Hepatic stellate cell (primary cell): Measurements from ENCODE around the gene OGG1.

Experiments used
- DNase-seq: peaks from one replicate; pipeline ENCODE4 v3.0.0; 2011; ENCODE audit warnings: low spot score

OGG1 gene

DNA sequence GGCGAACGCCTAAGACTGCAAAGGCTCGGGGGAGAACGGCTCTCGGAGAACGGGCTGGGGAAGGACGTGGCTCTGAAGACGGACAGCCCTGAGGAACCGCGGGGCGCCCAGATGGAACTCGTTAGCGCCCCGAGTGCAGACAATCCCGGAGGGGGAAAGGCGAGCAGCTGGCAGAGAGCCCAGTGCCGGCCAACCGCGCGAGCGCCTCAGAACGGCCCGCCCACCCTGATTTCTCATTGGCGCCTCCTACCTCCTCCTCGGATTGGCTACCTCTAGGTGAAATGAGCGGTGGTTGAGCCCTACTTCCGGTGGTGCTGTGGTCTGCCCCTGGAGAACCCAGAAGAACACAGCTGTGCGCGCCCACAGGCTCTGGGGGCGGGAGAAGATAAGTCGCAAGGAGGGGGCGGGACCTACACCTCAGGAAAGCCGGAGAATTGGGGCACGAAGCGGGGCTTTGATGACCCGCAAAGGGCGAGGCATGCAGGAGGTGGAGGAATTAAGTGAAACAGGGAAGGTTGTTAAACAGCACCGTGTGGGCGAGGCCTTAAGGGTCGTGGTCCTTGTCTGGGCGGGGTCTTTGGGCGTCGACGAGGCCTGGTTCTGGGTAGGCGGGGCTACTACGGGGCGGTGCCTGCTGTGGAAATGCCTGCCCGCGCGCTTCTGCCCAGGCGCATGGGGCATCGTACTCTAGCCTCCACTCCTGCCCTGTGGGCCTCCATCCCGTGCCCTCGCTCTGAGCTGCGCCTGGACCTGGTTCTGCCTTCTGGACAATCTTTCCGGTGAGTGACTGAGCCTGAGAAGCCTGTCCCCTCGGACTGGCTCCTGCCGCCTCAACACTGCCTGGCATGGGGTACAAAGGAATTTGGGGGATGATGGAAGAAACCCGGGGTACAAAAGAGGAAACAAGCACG, at the start of gene OGG1:
TSS of gene OGG1 (plus strand) at position 308 of the 911 bp plus-strand sequence. CDS start at position 643, 335 bp downstream.
- peak; percentile 100 for DNase-seq

DNA sequence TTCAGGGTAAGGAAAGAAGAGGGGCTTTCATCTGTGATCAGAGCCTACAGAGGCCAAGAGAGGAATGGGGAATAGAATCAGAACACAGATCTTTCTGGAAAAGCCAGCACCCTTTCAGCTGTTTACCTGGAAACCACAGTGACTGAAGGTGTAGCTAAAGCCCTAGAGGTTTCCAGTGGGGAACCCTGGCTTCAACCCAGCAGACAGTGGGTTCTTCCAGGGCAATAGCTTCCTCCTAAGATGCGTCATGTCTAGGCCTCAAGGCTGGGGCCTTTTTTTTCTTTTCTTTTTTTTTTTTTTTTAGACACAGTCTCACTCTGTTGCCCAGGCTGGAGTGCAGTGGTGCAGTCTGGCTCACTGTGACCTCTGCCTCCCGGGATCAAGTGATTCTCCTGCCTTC, 49.2 kb upstream of the OGG1 start:
- DNase-seq: no peak

DNA sequence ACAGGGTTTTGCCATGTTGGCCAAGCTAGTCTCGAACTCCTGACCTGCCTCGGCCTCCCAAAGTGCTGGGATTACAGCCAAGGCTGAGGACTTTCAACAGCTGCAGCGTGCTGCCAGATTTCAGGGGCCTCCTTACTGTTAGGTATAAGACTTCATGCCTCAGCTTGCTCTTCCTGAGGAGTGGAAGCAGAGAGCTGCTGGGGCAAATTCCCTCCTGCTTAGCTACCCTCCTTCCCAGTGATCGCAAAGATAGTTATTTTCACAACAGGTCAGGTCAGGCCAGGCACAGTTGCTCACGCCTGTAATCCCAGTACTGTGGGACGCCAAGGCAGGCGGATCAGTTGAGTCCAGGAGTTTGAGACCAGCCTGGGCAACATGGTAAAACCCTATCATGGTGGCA, 48.7 kb upstream of the OGG1 start:
- DNase-seq: no peak

DNA sequence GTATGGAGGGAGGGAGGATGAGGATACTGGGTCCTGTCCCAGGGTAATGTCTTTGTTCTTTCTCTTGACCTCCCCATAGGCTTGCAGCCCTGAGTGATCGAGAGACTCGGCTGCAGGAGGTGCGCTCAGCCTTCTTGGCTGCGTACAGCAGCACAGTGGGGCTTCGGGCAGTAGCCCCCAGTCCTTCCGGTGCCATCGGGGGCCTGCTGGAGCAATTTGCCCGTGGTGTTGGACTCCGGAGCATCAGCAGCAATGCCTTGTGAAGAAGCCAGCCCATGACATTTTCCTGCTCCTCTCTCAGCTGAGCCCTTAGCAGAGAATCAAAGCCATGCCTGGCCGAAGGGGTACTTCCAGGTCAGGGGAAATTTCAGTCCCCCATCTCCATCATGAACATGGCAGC, 48.0 kb upstream of the OGG1 start:
- no peak for DNase-seq

DNA sequence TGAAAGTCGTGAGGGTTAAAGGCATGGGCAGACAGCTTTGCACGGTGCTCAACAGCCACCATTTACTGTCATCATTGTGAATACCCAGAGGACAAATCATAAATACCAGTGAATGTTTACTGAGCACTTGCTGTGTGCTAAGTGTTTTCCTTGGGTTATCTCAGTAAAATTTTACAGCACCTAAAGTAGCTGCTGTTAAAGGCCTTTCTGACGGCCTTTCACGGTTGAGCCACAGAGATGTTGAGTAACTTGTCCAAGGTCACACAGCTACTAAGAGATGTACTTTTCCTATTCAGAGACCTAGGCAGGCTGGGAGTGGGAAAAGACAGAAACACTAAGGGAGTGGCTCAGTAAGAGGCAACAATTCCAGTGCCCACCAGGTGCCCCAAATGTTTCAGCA, 46.5 kb upstream of the OGG1 start:
- DNase-seq: no peak

DNA sequence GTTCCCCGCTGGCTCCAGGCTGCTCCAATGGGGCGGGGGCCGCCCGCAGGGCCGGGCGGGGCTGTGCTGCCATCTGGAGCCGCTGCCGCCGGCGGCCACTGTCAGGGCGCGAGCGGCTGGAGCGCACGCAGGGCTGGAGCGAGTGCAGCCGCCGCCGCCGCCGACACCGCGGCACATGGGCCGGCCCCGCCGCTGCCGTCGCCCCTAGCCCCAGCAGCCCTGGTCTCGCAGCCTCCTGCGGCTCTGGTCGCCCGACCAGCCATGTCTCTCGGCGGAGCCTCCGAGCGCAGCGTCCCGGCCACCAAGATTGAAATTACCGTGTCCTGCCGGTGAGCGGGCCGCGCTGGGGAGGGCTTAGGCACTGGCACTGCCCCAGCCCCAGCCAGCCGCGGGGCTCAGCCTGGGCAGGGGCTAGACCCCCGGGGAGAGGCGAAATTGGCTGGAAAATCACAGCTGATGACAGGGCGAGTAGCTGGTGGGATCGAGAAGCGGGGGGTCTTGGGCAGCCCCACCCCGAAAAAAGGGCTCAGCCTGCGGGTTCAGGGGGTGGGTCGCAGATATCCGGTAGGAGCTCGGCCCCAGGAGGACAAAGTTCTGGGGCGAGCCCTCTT, 45.9 kb upstream of the OGG1 start, which contains the start of gene CPNE9:
TSS of gene CPNE9 (plus strand) at position 98 of the 611 bp plus-strand sequence. CDS start at position 262, 164 bp downstream.
- no peak for DNase-seq

DNA sequence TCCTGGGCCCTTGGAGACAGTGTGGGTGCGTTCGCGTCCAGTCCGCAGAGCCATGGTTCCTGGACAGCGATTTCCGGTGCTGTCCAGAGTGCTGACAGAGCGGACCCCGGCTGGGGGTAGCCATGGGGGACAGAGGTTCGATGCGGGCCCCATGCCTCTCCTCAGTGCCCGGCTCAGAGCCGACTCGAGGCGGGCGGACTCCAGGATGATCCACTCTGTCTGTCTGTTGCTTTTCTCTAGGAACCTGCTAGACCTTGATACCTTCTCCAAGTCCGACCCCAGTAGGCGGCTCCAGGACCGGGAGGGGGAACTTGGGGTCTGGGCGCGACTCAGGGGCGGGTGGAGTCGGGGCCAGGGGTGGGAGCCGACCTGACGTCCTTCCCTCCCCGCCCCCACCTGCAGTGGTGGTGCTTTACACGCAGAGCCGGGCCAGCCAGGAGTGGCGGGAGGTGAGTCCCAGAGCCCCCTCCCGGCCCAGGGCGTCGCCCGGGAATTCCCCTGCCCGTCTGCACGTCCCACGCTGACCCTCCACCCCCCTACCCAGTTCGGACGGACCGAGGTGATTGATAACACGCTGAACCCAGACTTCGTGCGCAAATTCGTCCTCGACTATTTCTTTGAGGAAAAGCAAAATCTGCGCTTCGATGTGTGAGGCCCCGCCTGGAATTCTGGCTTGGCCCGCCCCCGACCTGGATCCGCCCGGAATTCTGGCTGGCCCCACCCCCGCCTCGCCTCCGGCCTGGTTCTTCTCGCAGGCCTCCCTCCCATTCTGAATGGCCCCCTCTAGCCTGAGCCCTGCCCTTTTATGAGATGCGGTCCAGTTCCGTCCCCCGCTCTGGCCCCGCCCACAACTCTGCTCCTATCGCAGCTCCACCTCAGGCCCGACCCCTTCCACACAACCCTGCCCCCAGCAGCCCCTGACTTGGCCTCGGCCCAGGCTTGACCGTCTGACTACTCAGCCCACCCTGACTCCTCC, 45.1 kb upstream of the OGG1 start:
- peak; percentile 65 for DNase-seq

DNA sequence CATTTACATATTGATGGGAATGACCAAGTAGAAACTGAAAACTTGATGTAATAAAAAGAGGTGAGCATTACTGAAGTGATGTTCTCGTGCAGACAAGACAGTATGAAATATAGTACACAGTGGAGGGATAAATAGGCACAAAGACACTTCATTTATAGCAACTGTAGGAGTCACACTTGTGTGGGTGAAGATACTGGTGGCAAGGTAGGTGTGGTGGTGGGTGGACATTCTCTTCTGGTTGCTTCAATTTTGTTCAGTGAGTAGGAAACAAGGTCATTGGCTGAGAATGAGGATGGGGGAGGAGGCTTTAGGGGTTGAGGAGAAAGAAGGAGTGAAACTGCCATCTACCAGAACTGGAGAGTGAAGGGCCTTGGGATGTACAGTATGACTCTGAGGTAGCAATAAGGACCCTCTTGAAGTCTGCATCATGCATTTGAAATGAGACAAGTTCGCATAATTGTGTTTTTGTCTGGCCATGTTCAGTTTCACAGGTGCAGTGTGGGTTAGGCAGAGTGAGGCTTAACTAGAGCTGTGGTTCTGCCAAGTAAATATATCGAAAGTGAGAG, 39.5 kb upstream of the OGG1 start:
- no peak for DNase-seq

DNA sequence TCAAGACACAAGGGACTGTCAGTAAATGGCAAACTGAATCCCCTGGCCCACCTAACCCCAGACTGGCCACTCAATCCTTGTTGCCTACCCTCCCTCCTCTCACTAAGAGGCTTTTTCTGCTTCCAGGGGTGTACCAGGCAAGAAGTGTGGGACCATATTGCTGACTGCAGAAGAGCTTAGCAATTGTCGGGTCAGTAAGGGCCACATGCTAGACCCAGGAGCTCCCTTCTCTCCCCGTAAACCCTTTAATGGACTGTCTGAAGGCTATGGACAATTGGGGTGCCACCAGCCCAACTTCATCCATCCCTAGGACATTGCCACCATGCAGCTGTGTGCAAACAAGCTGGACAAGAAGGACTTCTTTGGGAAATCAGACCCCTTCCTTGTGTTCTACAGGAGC, 37.3 kb upstream of the OGG1 start:
- DNase-seq: no peak

DNA sequence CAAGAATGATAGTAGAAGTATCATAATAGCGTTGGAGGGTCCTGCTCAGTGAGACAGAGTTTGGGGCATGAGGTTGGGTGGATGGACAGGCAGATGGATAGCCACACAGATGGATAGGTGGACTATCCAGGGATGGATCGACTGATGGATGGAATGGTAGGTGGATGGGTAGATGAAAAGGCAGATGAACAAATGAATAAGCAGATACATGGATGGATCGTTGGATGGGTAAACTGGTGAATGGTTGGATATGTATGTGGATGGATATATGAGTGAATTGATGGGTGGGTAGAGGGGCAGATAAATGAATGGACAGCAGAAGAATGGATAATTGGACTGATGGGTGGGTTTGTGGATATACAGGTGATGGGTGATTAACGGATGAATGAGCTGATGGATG, 36.6 kb upstream of the OGG1 start:
- no peak for DNase-seq

DNA sequence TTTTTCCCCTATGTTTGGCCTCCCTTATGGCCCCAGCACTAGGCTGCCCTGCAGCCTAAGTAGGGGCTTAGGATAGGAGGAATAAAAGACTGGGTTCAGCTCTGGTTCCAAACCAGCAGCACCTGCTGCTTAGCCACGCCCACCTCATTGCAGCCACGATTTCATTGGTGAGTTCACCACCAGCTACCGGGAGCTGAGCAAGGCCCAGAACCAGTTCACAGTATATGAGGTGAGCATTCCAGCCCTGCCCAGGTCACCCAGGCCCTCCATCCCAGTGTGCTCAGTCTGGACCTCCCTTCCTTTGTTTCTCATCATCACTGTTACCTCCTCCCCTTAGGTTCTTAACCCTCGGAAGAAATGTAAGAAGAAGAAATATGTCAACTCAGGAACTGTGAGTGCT, 34.6 kb upstream of the OGG1 start:
- no peak for DNase-seq

DNA sequence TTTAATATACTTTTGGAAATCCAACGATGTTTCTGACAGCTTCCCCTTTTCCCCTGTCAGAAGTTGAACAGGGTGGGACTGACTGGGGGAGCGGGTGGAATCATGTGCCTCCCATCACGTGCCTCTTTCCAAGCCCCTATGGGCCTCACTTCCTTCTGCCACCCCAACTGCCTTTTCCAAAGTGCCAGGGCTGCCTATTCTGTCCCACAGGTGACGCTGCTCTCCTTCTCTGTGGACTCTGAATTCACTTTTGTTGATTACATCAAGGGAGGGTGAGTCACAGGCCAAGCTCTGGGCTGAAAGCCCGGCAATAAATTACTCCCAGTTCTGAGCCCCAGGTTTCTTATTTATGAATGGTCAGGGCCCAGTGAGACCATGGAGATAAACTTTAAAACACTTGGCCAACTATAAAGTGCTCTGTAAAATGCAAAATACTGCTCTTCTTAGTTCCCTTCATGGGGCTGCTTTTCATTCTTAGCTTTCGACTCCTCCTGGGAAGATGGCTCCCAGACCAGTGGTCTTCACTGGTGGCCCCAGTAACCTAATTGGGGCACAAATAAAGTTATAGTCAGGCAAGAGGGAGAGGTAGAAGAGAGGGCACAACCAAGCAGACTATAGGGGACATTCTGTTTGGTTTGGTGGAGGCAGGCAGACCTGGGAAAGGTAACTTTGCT, 33.9 kb upstream of the OGG1 start:
- peak; percentile 86 for DNase-seq

DNA sequence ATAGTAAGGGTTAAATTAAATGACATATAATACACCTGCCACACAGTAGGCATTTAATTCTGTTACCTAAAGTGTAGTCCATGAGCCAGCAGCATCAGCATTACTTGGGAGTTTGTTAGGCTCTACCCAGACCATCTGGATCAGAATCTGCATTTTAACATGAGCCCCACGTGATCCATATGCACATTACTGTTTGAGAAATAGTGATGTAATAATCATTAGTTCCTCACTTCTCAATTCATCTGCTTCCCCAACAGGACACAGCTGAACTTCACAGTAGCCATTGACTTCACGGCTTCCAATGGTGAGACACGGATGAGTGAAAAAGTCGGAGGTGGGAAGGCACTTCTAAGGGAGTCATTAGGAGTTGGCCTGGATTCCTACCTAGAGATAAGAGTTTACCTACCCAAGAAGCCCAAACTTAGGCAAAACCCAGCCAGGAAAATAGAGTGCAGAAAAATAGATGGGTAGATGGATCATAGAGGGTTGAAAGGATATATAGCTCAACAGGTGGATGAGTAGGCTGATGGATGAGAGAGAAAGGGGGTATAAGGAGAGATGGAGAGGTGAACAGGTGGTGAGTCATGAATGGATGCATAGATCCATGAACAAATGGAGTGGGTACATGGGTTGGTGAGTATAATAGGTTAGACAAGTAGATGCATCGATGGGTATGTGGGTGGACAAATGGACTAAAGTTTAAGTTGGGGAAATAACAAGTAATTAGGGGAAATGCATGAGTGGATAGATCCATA, 32.8 kb upstream of the OGG1 start:
- no peak for DNase-seq

DNA sequence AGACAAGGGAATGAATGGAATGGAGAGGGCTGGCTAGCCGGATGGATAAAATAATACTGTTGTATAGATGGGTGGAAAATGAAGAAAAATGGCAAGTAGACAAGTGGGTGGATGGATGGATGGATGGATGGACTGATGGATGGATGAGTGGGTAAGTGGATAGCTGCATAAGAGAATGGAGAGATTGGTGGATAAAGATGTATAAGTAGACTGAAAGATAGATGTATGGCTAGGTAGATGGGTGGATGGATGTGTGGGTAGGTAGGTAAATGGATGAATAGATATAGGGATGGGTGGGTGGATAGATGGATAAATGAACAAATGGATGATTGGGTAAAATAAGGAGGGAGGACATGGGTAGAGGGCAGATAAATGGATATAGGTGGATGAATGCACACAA, 32.2 kb upstream of the OGG1 start:
- no peak for DNase-seq

DNA sequence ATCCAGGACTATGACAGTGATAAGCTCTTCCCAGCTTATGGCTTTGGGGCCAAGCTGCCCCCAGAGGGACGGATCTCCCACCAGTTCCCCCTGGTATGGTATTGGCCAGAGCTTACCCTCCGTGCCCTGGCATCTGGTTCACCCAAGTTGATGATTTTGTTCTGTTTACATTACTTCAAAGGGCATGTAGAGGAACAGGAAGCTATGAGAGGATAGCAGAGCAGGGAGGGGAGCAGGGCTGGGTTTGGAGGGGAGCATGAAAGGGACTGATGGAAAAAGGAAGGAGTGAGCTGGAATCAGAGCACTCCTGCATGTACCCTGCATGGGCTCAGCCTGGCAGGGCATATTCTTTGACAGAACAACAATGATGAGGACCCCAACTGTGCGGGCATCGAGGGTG, 31.6 kb upstream of the OGG1 start:
- DNase-seq: no peak

DNA sequence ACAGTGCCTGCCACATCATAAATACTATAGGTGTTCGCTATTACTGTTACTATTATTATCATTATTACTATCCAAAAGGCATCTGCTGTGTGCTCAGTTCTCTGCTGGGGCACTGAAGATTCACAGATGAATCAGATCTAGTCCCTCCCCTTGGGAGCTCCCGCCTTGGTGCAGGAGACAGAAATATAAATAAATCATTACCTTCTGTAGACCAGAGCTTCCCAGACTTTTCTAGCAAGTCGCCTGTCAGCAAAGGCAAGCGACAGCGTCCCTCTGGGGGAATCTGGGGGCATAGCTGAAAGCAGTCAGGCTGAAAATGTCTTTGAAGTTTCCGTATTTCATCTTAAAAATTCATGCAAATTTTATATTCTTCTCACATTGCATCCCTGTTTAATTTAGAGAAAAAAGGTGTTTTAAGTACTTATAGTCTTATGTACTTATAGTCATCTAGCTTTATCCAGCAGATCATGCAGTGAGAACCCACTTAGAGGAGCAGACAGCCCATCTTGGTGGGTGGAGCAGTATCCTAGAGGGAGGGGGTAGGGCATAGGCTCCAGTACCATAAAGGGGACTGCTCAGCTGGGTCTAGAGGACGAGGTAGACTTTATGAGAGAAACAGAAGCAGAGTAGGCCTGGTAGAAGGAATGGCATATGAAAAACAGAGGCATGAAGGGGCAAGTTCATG, 28.6 kb upstream of the OGG1 start:
- DNase-seq: no peak

DNA sequence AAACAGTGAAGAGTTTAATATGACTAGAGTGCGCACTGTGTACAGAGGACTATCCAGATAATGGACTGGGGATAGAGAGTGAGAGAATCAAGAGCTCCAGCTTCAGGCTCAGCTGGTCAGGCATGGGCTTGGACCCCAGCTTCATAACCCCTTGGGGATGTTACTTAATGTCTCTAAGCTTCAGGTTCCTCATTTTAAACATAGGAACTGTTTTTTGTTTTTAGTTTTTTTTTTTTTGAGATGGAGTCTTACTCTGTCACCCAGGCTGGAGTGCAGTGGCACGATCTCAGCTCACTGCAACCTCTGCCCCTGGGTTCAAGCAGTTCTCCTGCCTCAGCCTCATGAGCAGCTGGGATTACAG, 28.1 kb upstream of the OGG1 start:
- no peak for DNase-seq

DNA sequence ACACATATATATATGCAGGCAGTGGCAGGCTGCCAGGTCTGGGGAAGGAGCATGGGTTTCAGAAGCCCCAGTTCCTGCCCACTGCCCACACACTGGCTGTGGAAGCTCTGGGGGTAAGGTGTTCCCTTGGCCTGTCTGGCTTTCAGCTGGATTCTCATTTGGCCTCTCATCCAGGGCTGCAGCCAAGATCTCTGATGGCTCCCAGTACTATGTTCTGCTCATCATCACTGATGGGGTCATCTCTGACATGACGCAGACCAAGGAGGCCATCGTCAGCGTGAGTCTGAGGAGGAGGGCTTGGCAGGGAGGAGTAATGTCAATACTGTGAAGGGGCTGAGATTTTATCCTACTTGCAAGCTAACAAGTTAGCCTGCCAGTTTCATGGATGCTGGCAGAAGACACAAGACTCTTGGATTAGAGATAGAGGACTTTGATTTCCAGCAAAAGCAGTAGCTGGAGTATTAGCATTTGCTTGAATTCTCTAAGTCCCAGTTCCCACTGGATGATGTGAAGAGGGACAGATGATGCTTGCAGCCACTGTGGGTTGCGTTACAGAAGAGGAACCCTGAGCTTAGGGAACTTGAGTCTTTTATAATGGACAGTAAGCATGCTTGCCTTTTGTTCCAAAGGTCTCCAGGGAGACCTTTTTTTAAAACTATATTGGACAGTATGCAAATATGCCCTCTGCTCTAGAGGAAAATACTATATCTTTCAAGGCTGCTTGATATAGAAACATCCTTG, 23.8 kb upstream of the OGG1 start:
- no peak for DNase-seq

DNA sequence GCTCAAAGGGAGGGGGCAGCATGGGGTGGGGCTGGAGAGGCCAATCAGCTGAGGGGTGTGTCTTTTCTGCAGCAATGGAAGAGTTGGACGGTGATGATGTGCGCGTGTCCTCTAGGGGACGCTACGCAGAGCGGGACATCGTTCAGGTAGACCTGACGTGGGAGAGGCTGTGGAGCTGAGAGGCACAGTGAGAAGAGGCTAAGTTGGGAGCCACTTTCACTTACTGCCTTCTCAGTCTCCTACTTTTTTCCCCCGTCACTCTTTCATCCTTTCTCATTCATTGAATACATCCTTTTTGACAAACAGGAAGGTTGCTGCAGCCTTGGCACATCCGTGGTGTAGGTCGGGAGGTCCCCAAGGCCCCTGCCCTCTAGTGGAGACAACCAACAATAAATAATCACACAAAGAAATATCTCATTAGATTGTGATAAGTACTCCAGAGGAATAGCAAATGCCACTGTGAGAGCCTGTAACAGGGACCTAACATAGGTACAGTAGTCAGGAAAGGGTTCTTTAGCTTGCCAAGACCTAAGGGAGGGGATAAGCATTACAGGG, 22.6 kb upstream of the OGG1 start:
- DNase-seq: no peak
